ENCODE results near the gene FBXO27.
A peak's percentile ranks its signal among the peaks of the same experiment; 100 is the strongest.
"Not testable (repeated sequence)": the region's sequence is repeated elsewhere in the genome, so short reads cannot be mapped to it uniquely, and the experiment has no call there.

The FBXO27 gene

GRCh38 chr19:38990949-38991697 lies 41.2 kb downstream of the FBXO27 start:
- Histone ChIP-seq H3K36me3 (ENCODE audit: control insufficient read depth, insufficient read depth, low read length) (no peaks in the 10 kb centered on the region), H3K4me3 (ENCODE audit: insufficient read depth, low read depth, low read length) (no peak overlapping the region), H3K27me3 (ENCODE audit: control insufficient read depth, insufficient read depth, low read length, poor library complexity, severe bottlenecking) (no peaks in the 10 kb centered on the region), H3K9me3 (ENCODE audit: control insufficient read depth, low read length) (no peaks in the 10 kb centered on the region), H3K27ac (ENCODE audit: insufficient read depth, low read depth, low read length, poor library complexity, severe bottlenecking) (no peak overlapping the region), H3K4me1 (ENCODE audit: control insufficient read depth, insufficient read depth, low read length) (peaks cover 7% of the 10 kb centered on the region)
- WGBS, 2 experiments = 90 to 91% methylated on average over 13 of the region's 13 CpGs

GRCh38 chr19:38989614-38990013 lies 42.7 kb downstream of the FBXO27 start:
- WGBS, 2 experiments = 86 to 91% methylated on average over 1 of the region's 1 CpG
- not testable (repeated sequence) for H3K27ac ChIP-seq (ENCODE audit: insufficient read depth, low read depth, low read length, poor library complexity, severe bottlenecking)

GRCh38 chr19:38989066-38989605 lies 43.2 kb downstream of the FBXO27 start:
- Histone ChIP-seq H3K9me3 (ENCODE audit: control insufficient read depth, low read length) (no peaks in the 10 kb centered on the region), H3K27ac (ENCODE audit: insufficient read depth, low read depth, low read length, poor library complexity, severe bottlenecking) (peak overlapping the region; percentile 62), H3K27me3 (ENCODE audit: control insufficient read depth, insufficient read depth, low read length, poor library complexity, severe bottlenecking) (no peaks in the 10 kb centered on the region), H3K36me3 (ENCODE audit: control insufficient read depth, insufficient read depth, low read length) (no peaks in the 10 kb centered on the region), H3K4me3 (ENCODE audit: insufficient read depth, low read depth, low read length) (no peak overlapping the region), H3K4me1 (ENCODE audit: control insufficient read depth, insufficient read depth, low read length) (peaks cover 7% of the 10 kb centered on the region)
- WGBS, 2 experiments = 17 to 21% methylated on average over 12 of the region's 12 CpGs

More at GRCh38 chr19:38989614-38990013, 42.7 kb downstream of the FBXO27 start:
- H3K27me3 ChIP-seq (ENCODE audit: control insufficient read depth, insufficient read depth, low read length, poor library complexity, severe bottlenecking); H3K9me3 ChIP-seq (ENCODE audit: control insufficient read depth, low read length); H3K4me3 ChIP-seq (ENCODE audit: insufficient read depth, low read depth, low read length); H3K36me3 ChIP-seq (ENCODE audit: control insufficient read depth, insufficient read depth, low read length); H3K4me1 ChIP-seq (ENCODE audit: control insufficient read depth, insufficient read depth, low read length): not testable (repeated sequence)

GRCh38 chr19:38988627-38989026 lies 43.7 kb downstream of the FBXO27 start:
- not testable (repeated sequence) for H3K4me1 ChIP-seq (ENCODE audit: control insufficient read depth, insufficient read depth, low read length); H3K4me3 ChIP-seq (ENCODE audit: insufficient read depth, low read depth, low read length); H3K27me3 ChIP-seq (ENCODE audit: control insufficient read depth, insufficient read depth, low read length, poor library complexity, severe bottlenecking); H3K36me3 ChIP-seq (ENCODE audit: control insufficient read depth, insufficient read depth, low read length); H3K9me3 ChIP-seq (ENCODE audit: control insufficient read depth, low read length)
- H3K27ac ChIP-seq (ENCODE audit: insufficient read depth, low read depth, low read length, poor library complexity, severe bottlenecking) = peak overlapping the region; percentile 62
- 91 to 94% methylated on average over 4 of the region's 4 CpGs for WGBS, 2 experiments

- not testable (repeated sequence) for H3K4me3 ChIP-seq (ENCODE audit: insufficient read depth, low read depth, low read length); H3K36me3 ChIP-seq (ENCODE audit: control insufficient read depth, insufficient read depth, low read length); H3K27me3 ChIP-seq (ENCODE audit: control insufficient read depth, insufficient read depth, low read length, poor library complexity, severe bottlenecking); H3K9me3 ChIP-seq (ENCODE audit: control insufficient read depth, low read length); H3K27ac ChIP-seq (ENCODE audit: insufficient read depth, low read depth, low read length, poor library complexity, severe bottlenecking); H3K4me1 ChIP-seq (ENCODE audit: control insufficient read depth, insufficient read depth, low read length)
- WGBS, 2 experiments = 88 to 94% methylated on average over 6 of the region's 6 CpGs
These were observed 44.6 kb downstream of the FBXO27 start for GRCh38 chr19:38987745-38988144.

- peaks cover 7% of the 10 kb centered on the region for H3K4me1 ChIP-seq (ENCODE audit: control insufficient read depth, insufficient read depth, low read length)
- no peaks in the 10 kb centered on the region for H3K27me3 ChIP-seq (ENCODE audit: control insufficient read depth, insufficient read depth, low read length, poor library complexity, severe bottlenecking)
- no peaks in the 10 kb centered on the region for H3K36me3 ChIP-seq (ENCODE audit: control insufficient read depth, insufficient read depth, low read length)
- H3K4me3 ChIP-seq (ENCODE audit: insufficient read depth, low read depth, low read length) = no peak overlapping the region
- H3K27ac ChIP-seq (ENCODE audit: insufficient read depth, low read depth, low read length, poor library complexity, severe bottlenecking) = no peak overlapping the region
- 82 to 88% methylated on average over 1 of the region's 1 CpG for WGBS, 2 experiments
- H3K9me3 ChIP-seq (ENCODE audit: control insufficient read depth, low read length) = peaks cover 4% of the 10 kb centered on the region
These were observed 47.1 kb downstream of the FBXO27 start for GRCh38 chr19:38985262-38985661.

GRCh38 chr19:38980583-38981374 lies 51.6 kb downstream of the FBXO27 start:
- Histone ChIP-seq H3K4me3 (ENCODE audit: insufficient read depth, low read depth, low read length) (no peak overlapping the region), H3K27me3 (ENCODE audit: control insufficient read depth, insufficient read depth, low read length, poor library complexity, severe bottlenecking) (no peaks in the 10 kb centered on the region), H3K9me3 (ENCODE audit: control insufficient read depth, low read length) (peaks cover 4% of the 10 kb centered on the region), H3K36me3 (ENCODE audit: control insufficient read depth, insufficient read depth, low read length) (no peaks in the 10 kb centered on the region), H3K4me1 (ENCODE audit: control insufficient read depth, insufficient read depth, low read length) (peaks cover 4% of the 10 kb centered on the region), H3K27ac (ENCODE audit: insufficient read depth, low read depth, low read length, poor library complexity, severe bottlenecking) (no peak overlapping the region)
- WGBS, 2 experiments = 93% methylated on average over 10 of the region's 10 CpGs

- H3K9me3 ChIP-seq (ENCODE audit: control insufficient read depth, low read length) = peaks cover 4% of the 10 kb centered on the region
- no peaks in the 10 kb centered on the region for H3K27me3 ChIP-seq (ENCODE audit: control insufficient read depth, insufficient read depth, low read length, poor library complexity, severe bottlenecking)
- no peaks in the 10 kb centered on the region for H3K36me3 ChIP-seq (ENCODE audit: control insufficient read depth, insufficient read depth, low read length)
- H3K27ac ChIP-seq (ENCODE audit: insufficient read depth, low read depth, low read length, poor library complexity, severe bottlenecking) = no peak overlapping the region
- WGBS, 2 experiments = 86 to 89% methylated on average over 5 of the region's 5 CpGs
- H3K4me3 ChIP-seq (ENCODE audit: insufficient read depth, low read depth, low read length) = no peak overlapping the region
- H3K4me1 ChIP-seq (ENCODE audit: control insufficient read depth, insufficient read depth, low read length) = peaks cover 4% of the 10 kb centered on the region
These were observed 52.5 kb downstream of the FBXO27 start for GRCh38 chr19:38979812-38980211.

- 89 to 91% methylated on average over 3 of the region's 3 CpGs for WGBS, 2 experiments
- no peaks in the 10 kb centered on the region for H3K27me3 ChIP-seq (ENCODE audit: control insufficient read depth, insufficient read depth, low read length, poor library complexity, severe bottlenecking)
- peaks cover 4% of the 10 kb centered on the region for H3K9me3 ChIP-seq (ENCODE audit: control insufficient read depth, low read length)
- peaks cover 4% of the 10 kb centered on the region for H3K4me1 ChIP-seq (ENCODE audit: control insufficient read depth, insufficient read depth, low read length)
- H3K27ac ChIP-seq (ENCODE audit: insufficient read depth, low read depth, low read length, poor library complexity, severe bottlenecking) = no peak overlapping the region
- no peaks in the 10 kb centered on the region for H3K36me3 ChIP-seq (ENCODE audit: control insufficient read depth, insufficient read depth, low read length)
- no peak overlapping the region for H3K4me3 ChIP-seq (ENCODE audit: insufficient read depth, low read depth, low read length)
These were observed 54.0 kb downstream of the FBXO27 start for GRCh38 chr19:38978326-38978689.

Data from ectodermal cell (in vitro differentiated cells).